GM12878 (cell line): ENCODE results near the gene CRTC2. TPM values are rescaled to one million over a fixed set of nuclear protein-coding genes. Genes with fewer than 3 reads are reported as not detected.

ENCODE experiments used
- ATAC-seq: fragments of 200-7000 bp; cut with Tn5 transposase; 3 replicates; pipeline ENCODE4 v1.9.1; 2020; ENCODE audit warnings: mild to moderate bottlenecking, moderate library complexity
- BruUV-seq: library from RNA; stranded (reverse); fragments of 400-500 nt; replicated peaks from 2 replicates; lab custom pipeline; 2021; lab: Mats Ljungman, UMichigan
- CTCF ChIA-PET: fragments of 300-600 bp; sonication (Branson Sonifier 250); formaldehyde crosslinking; extraction: SDS; loops from one replicate; lab custom pipeline; 2021; ENCODE audit warnings: inconsistent platforms; lab: Yijun Ruan, JAX
- POLR2A ChIA-PET: fragments of 350-600 bp; formaldehyde crosslinking; extraction: SDS; loops from one replicate; lab custom pipeline; 2021; ENCODE audit warnings: inconsistent platforms; lab: Charles Lee
- RAD21 ChIA-PET: fragments of 300-600 bp; sonication (Branson Sonifier 250); formaldehyde crosslinking; loops from one replicate; lab custom pipeline; 2023; ENCODE audit warnings: antibody characterized with exemption; ENCODE audit not compliant: unreplicated experiment; lab: Charles Lee
- SMC1A ChIA-PET: fragments of 300-600 bp; sonication (Branson Sonifier 250); formaldehyde crosslinking; loops from one replicate; lab custom pipeline; 2023; ENCODE audit not compliant: unreplicated experiment, uncharacterized antibody; lab: Charles Lee
- DNase-seq: peaks from one replicate; pipeline ENCODE4 v3.0.0-alpha.2; 2011; ENCODE audit warnings: low read depth, low spot score
- FAIRE-seq: peaks from 3 replicates; lab custom pipeline; 2011; peaks lifted over from hg19 to GRCh38; lab: Jason Lieb, UNC
- H2AFZ ChIP-seq: 2 replicates; pipeline ENCODE4 v1.6.0; 2011; ENCODE audit warnings: low read depth, low read length, control low read depth; ENCODE audit not compliant: control insufficient read depth
- H3K27ac ChIP-seq: 2 replicates; pipeline ENCODE4 v1.5.1; 2011; ENCODE audit warnings: control low read depth; ENCODE audit not compliant: control insufficient read depth, insufficient read depth
- H3K27me3 ChIP-seq, 2 experiments: replicated peaks in 1 of 2; 2 replicates each; pipeline versions ENCODE4 v1.6.0 to v1.6.1; 2011; ENCODE audit warnings: low read length in 1 of 2; ENCODE audit not compliant: control insufficient read depth in 2 of 2, insufficient read depth in 2 of 2
- H3K36me3 ChIP-seq, 2 experiments: 2 replicates each; pipeline ENCODE4 v1.5.1; 2011; ENCODE audit warnings: low read length in 1 of 2; ENCODE audit not compliant: control insufficient read depth in 2 of 2, insufficient read depth in 2 of 2
- H3K4me1 ChIP-seq: 2 replicates; pipeline ENCODE4 v1.6.1; 2011; ENCODE audit warnings: mild to moderate bottlenecking, low read length, moderate library complexity, mixed read lengths; ENCODE audit not compliant: control insufficient read depth, insufficient read depth
- H3K4me2 ChIP-seq: 2 replicates; pipeline ENCODE4 v1.6.0; 2011; ENCODE audit warnings: control low read depth; ENCODE audit not compliant: control insufficient read depth, insufficient read depth
- H3K4me3 ChIP-seq: fragments of 200-600 bp; sonication (generic); 2 replicates; pipeline ENCODE4 v1.5.1; 2016
- H3K79me2 ChIP-seq: 2 replicates; pipeline ENCODE4 v1.6.0; 2011; ENCODE audit warnings: low read length; ENCODE audit not compliant: control insufficient read depth, insufficient read depth
- H3K9ac ChIP-seq: 2 replicates; pipeline ENCODE4 v1.8.0; 2011; ENCODE audit warnings: low read length, control low read depth, mixed read lengths; ENCODE audit not compliant: control insufficient read depth, insufficient read depth
- H3K9me3 ChIP-seq: replicated peaks from 3 replicates; pipeline ENCODE4 v1.5.1; 2011; ENCODE audit warnings: mild to moderate bottlenecking, low read length; ENCODE audit not compliant: control insufficient read depth, insufficient read depth
- H4K20me1 ChIP-seq: 2 replicates; pipeline ENCODE4 v1.6.0; 2011; ENCODE audit not compliant: control insufficient read depth, insufficient read depth
- CHD1 ChIP-seq: IDR thresholded peaks from 2 replicates; pipeline ENCODE4 v1.6.1; 2012; ENCODE audit warnings: low read depth, low read length, improper control_type of control experiment
- EP300 ChIP-seq, 2 experiments: fragments of 150-350 bp in 1 of 2; IDR thresholded peaks; 2 replicates each; pipeline ENCODE4 v1.6.1; 2011 to 2012; ENCODE audit warnings: low read depth in 2 of 2, low read length in 2 of 2, borderline replicate concordance in 1 of 2, improper control_type of control experiment in 1 of 2, inconsistent platforms in 1 of 2; ENCODE audit not compliant: control insufficient read depth in 1 of 2
- HDAC2 ChIP-seq: fragments of 200-600 bp; sonication (generic); IDR thresholded peaks from 2 replicates; pipeline ENCODE4 v1.6.1; 2017
- IKZF1 ChIP-seq: fragments of 450-650 bp; conservative IDR thresholded peaks from 2 replicates; pipeline ENCODE4 v1.6.1; 2017; ENCODE audit warnings: antibody characterized with exemption, mild to moderate bottlenecking
- JUNB ChIP-seq: IDR thresholded peaks from 2 replicates; pipeline ENCODE4 v1.6.1; 2016; ENCODE audit warnings: antibody characterized with exemption, mild to moderate bottlenecking
- MEF2A ChIP-seq: IDR thresholded peaks from 2 replicates; pipeline ENCODE4 v1.6.1; 2011; ENCODE audit warnings: low read depth, mild to moderate bottlenecking, low read length, moderate library complexity; ENCODE audit not compliant: insufficient read depth
- NRF1 ChIP-seq: conservative IDR thresholded peaks from 2 replicates; pipeline ENCODE4 v1.6.1; 2011; ENCODE audit warnings: mild to moderate bottlenecking, low read depth, low read length, improper control_type of control experiment
- RELB ChIP-seq: fragments of 450-650 bp; IDR thresholded peaks from 2 replicates; pipeline ENCODE4 v1.6.1; 2017; ENCODE audit warnings: low read depth, mild to moderate bottlenecking, moderate library complexity
- SIX5 ChIP-seq: IDR thresholded peaks from 2 replicates; pipeline ENCODE4 v1.6.1; 2011; ENCODE audit warnings: mild to moderate bottlenecking, low read depth, low read length, moderate library complexity; ENCODE audit not compliant: severe bottlenecking
- SKIL ChIP-seq: fragments of 450-650 bp; IDR thresholded peaks from 2 replicates; pipeline ENCODE4 v1.6.1; 2017; ENCODE audit warnings: mild to moderate bottlenecking, low read depth, inconsistent platforms; ENCODE audit not compliant: poor library complexity, severe bottlenecking
- ZBED1 ChIP-seq: IDR thresholded peaks from 2 replicates; pipeline ENCODE4 v1.6.1; 2016; ENCODE audit warnings: borderline replicate concordance
- ZNF592 ChIP-seq: fragments of 450-650 bp; IDR thresholded peaks from 2 replicates; pipeline ENCODE4 v1.6.1; 2017; ENCODE audit warnings: mild to moderate bottlenecking, moderate library complexity
- ZNF622 ChIP-seq: fragments of 450-650 bp; IDR thresholded peaks from 2 replicates; pipeline ENCODE4 v1.6.1; 2017; ENCODE audit warnings: mild to moderate bottlenecking, inconsistent platforms
- WGBS: methylation state at CpG from one replicate; pipeline ENCODE4 v1.1.6; 2016; ENCODE audit warnings: low lambda C conversion rate; ENCODE audit not compliant: insufficient replicate concordance, insufficient coverage; ENCODE audit errors: missing lambda C conversion rate; 5-methylcytosine and 5-hydroxymethylcytosine counted together
- in situ Hi-C: fragments of 300-500 bp; cut with MboI; formaldehyde crosslinking; loops from 9 replicates; pipeline ENCODE4 v1.14.3; 2018; ENCODE audit warnings: mixed read lengths
- intact Hi-C: fragments of 100-400 bp; cut with micrococcal nuclease; formaldehyde crosslinking; loops from one replicate; pipeline ENCODE4 v1.14.2; 2022; ENCODE audit not compliant: unreplicated experiment
- polyA plus RNA-seq, 11 experiments: library from polyadenylated mRNA; depleted of rRNA in 4 of 11; unstranded in 6 of 11; stranded (reverse) in 5 of 11; fragments of >200 nt; fragmentation: Nextera tagmentation in 4 of 11; fragmentation: Illumina TruSeq in 1 of 11; extraction: Ambion mirVana in 4 of 11; extraction: Trizol in 1 of 11; gene quantifications; 1 replicate in 1 of 11; 2 replicates in 10 of 11; pipeline versions ENCODE4 v1.2.1 to v1.2.3, GENCODE V29; 2011 to 2016; ENCODE audit warnings: inconsistent platforms in 2 of 11, missing spikeins in 2 of 11, low read depth in 1 of 11
- total RNA-seq, 4 experiments: library from RNA; depleted of rRNA in 3 of 4; stranded (reverse); fragments of >200 nt in 3 of 4; fragmentation: Illumina TruSeq in 1 of 4; extraction: Trizol in 1 of 4; gene quantifications; 2 replicates each; pipeline versions ENCODE4 v1.2.1 to v1.2.3, GENCODE V29; 2013 to 2021

Gene CRTC2
- total and polyA plus RNA-seq, 10 of the 15 experiments (the other 5 are each of a cell fraction or from before 2014, with no cell fraction given), result 5.1 to 57.9 (median 32.7) TPM

GRCh38 chr1:153938996-153939395 is 19.4 kb downstream of the CRTC2 start (continued):
- no peak for TF ChIP-seq ZNF622
- no peak for TF ChIP-seq JUNB
- no peak for TF ChIP-seq NRF1
- TF ChIP-seq RELB, result no peak
- no peak for TF ChIP-seq ZBED1
- no peak for TF ChIP-seq MEF2A
- no peak for TF ChIP-seq SIX5
- TF ChIP-seq SKIL, result no peak

GRCh38 chr1:153937331-153937730 is 21.1 kb downstream of the CRTC2 start:
- ChIA-PET RAD21 (no interaction called here), SMC1A (no interaction called here), CTCF (no interaction called here), POLR2A (interaction anchor here (1.0 kb wide), 1 partner anchor 41 kb away, joined by 3 read pairs; the partner anchor contains the start of gene JTB)
- Histone ChIP-seq H2AFZ (no peak overlapping the region), H3K9me3 (no peaks in the 10 kb centered on the region), H3K79me2 (no peaks in the 10 kb centered on the region), H3K4me2 (no peak overlapping the region), H3K27me3 (no peaks in the 10 kb centered on the region), H3K36me3 (peaks cover 20 to 22% of the 10 kb centered on the region in 2 experiments; a peak in 3 of 4 replicates), H3K4me1 (no peaks in the 10 kb centered on the region), H3K9ac (no peak overlapping the region), H4K20me1 (no peaks in the 10 kb centered on the region), H3K27ac (no peak overlapping the region), H3K4me3 (no peak overlapping the region)
- WGBS, result 100% methylated on average over 10 of the region's 10 CpGs
- no TSS peak for BruUV-seq
- DNase-seq (no peak), FAIRE-seq (no peak), ATAC-seq (no peak)
- TF ChIP-seq IKZF1 (no peak), CHD1 (no peak), EP300 (IDR thresholded peaks at IDR 0.05; ENCODE audit: borderline replicate concordance in 1 of 2, control insufficient read depth in 1 of 2, low read depth in 2 of 2, low read length in 2 of 2) (no peak), HDAC2 (no peak), ZNF592 (no peak)
- intact Hi-C loops (no loop called here), in situ Hi-C loops (no loop called here)
